GM21526 (cell line): Measurements from ENCODE around the gene IRF1.

ENCODE experiments used
- ATAC-seq: cut with Tn5 transposase; IDR thresholded peaks from one replicate; pipeline ENCODE4 v1.9.1; 2021; ENCODE audit warnings: moderate library complexity; ENCODE audit not compliant: unreplicated experiment, low FRiP score

Gene IRF1

GRCh38 chr5:132463811-132464155 is 26.8 kb downstream of the IRF1 start:
- no peak for ATAC-seq

- no peak for ATAC-seq
Measured at GRCh38 chr5:132462856-132463745, 27.5 kb downstream of the IRF1 start.

- ATAC-seq, result no peak
Measured at GRCh38 chr5:132462333-132462732, 28.2 kb downstream of the IRF1 start.

GRCh38 chr5:132461569-132462070 is 29.0 kb downstream of the IRF1 start:
- no peak for ATAC-seq

- no peak for ATAC-seq
Measured at GRCh38 chr5:132460846-132461568, 29.6 kb downstream of the IRF1 start.

GRCh38 chr5:132459983-132460838 is 30.4 kb downstream of the IRF1 start:
- no peak for ATAC-seq

- no peak for ATAC-seq
Measured at GRCh38 chr5:132459031-132459982, 31.3 kb downstream of the IRF1 start.

GRCh38 chr5:132458651-132459030 is 31.9 kb downstream of the IRF1 start:
- ATAC-seq, result no peak

GRCh38 chr5:132458226-132458560 is 32.4 kb downstream of the IRF1 start:
- no peak for ATAC-seq

- no peak for ATAC-seq
Measured at GRCh38 chr5:132457371-132458225, 33.0 kb downstream of the IRF1 start.

- no peak for ATAC-seq
Measured at GRCh38 chr5:132456987-132457361, 33.6 kb downstream of the IRF1 start.

- no peak for ATAC-seq
Measured at GRCh38 chr5:132456296-132456986, 34.1 kb downstream of the IRF1 start.

- no peak for ATAC-seq
Measured at GRCh38 chr5:132455614-132456115, 34.9 kb downstream of the IRF1 start.

GRCh38 chr5:132454361-132454760 is 36.2 kb downstream of the IRF1 start:
- no peak for ATAC-seq

- ATAC-seq, result no peak
Measured at GRCh38 chr5:132451387-132451786, 39.2 kb downstream of the IRF1 start.

- no peak for ATAC-seq
Measured at GRCh38 chr5:132449060-132449459, 41.5 kb downstream of the IRF1 start.

- ATAC-seq, result no peak
Measured at GRCh38 chr5:132447196-132447595, 43.4 kb downstream of the IRF1 start.

GRCh38 chr5:132446621-132447020 is 44.0 kb downstream of the IRF1 start:
- no peak for ATAC-seq
